ENCODE data around the gene ATP2B1.

The ATP2B1 gene

DNA sequence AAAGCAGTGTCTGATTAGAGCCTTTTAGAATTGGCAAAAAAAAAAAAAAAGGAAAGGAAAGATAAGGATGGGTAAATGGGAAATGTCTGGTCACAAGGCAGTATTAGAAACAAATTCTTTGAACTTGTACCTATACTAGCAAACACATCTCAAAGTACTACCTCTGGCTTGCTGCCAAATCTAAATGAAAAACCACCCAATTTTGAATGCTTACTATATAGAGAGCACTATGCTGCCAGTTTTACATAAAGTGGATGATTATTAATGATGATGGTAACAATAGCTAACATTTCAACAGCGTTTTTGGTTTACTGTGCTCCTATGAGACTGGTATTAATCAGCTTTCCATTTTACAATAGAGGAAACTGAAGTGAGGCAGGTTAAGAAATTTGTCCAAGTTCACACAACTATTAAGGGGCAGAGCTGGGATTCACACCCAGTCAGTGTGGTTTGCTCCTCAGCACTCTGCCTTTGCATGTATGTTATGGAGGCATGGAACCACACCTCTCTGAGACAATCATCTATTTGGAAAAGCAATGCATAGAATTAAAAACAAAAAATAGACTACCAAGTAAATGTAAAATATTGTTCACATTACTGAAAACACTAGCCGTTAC, 34.2 kb downstream of the ATP2B1 start:
- TF ChIP-seq POLR2AphosphoS5 (IDR thresholded peaks at IDR 0.05; ENCODE audit: low read depth, low read length): no peak
- no peak for TF ChIP-seq TAF1 (IDR thresholded peaks at IDR 0.05; ENCODE audit: borderline replicate concordance, insufficient read depth, low read length)
- TF ChIP-seq SIN3A (IDR thresholded peaks at IDR 0.05; ENCODE audit: borderline replicate concordance, insufficient read depth, low read length): no peak
- no peak for TF ChIP-seq FOXP2 (optimal IDR thresholded peaks at IDR 0.05; ENCODE audit: borderline replicate concordance, extremely low read depth, extremely low read length, insufficient read depth)
- TF ChIP-seq, protein P1, sequence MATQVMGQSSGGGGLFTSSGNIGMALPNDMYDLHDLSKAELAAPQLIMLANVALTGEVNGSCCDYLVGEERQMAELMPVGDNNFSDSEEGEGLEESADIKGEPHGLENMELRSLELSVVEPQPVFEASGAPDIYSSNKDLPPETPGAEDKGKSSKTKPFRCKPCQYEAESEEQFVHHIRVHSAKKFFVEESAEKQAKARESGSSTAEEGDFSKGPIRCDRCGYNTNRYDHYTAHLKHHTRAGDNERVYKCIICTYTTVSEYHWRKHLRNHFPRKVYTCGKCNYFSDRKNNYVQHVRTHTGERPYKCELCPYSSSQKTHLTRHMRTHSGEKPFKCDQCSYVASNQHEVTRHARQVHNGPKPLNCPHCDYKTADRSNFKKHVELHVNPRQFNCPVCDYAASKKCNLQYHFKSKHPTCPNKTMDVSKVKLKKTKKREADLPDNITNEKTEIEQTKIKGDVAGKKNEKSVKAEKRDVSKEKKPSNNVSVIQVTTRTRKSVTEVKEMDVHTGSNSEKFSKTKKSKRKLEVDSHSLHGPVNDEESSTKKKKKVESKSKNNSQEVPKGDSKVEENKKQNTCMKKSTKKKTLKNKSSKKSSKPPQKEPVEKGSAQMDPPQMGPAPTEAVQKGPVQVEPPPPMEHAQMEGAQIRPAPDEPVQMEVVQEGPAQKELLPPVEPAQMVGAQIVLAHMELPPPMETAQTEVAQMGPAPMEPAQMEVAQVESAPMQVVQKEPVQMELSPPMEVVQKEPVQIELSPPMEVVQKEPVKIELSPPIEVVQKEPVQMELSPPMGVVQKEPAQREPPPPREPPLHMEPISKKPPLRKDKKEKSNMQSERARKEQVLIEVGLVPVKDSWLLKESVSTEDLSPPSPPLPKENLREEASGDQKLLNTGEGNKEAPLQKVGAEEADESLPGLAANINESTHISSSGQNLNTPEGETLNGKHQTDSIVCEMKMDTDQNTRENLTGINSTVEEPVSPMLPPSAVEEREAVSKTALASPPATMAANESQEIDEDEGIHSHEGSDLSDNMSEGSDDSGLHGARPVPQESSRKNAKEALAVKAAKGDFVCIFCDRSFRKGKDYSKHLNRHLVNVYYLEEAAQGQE (IDR thresholded peaks at IDR 0.05; ENCODE audit: insufficient read depth in 1 of 2, low read depth in 2 of 2, low read length in 2 of 2): no peak

DNA sequence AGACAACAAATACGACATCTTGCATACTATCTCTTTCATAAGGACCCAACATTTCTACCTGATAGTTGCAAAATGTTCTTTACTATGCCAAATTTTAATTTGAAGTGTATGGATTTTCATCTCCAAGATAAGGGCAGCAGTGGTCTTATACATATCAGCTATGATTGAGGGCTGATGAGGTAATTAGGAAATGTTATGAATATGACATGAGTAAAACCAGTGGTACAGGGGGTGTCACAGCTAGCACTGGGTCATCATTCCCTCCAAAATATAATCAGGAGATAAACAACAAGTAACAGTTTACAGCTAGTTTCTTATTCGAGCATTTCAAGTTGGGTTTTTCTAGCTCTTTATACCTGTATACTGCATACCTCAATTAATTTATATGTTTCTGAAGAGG, 35.0 kb downstream of the ATP2B1 start:
- no peak for TF ChIP-seq FOXP2 (optimal IDR thresholded peaks at IDR 0.05; ENCODE audit: borderline replicate concordance, extremely low read depth, extremely low read length, insufficient read depth)
- TF ChIP-seq, protein P1 (IDR thresholded peaks at IDR 0.05; ENCODE audit: insufficient read depth in 1 of 2, low read depth in 2 of 2, low read length in 2 of 2): no peak
- no peak for TF ChIP-seq SIN3A (IDR thresholded peaks at IDR 0.05; ENCODE audit: borderline replicate concordance, insufficient read depth, low read length)
- TF ChIP-seq POLR2AphosphoS5 (IDR thresholded peaks at IDR 0.05; ENCODE audit: low read depth, low read length): no peak
- TF ChIP-seq TAF1 (IDR thresholded peaks at IDR 0.05; ENCODE audit: borderline replicate concordance, insufficient read depth, low read length): no peak

DNA sequence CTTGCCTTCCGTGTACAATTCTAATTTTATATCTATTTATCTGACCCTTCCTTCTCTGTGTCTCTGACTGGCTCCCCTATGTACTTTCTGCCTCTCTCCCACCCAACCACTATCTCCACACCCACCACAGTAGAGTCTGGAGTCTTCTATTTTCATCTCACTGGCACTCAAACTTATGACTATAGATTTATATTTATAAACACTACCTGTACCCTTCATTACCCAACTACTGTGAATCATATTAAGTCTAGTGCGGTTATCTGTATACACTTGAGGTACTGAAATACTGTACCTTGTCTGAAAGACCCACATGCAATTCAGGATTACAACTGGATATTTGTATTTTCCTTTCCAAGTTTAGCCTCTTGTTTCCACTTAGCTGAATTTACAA, 36.1 kb downstream of the ATP2B1 start:
- TF ChIP-seq, protein P1 (IDR thresholded peaks at IDR 0.05; ENCODE audit: insufficient read depth in 1 of 2, low read depth in 2 of 2, low read length in 2 of 2): no peak
- TF ChIP-seq SIN3A (IDR thresholded peaks at IDR 0.05; ENCODE audit: borderline replicate concordance, insufficient read depth, low read length): no peak
- TF ChIP-seq POLR2AphosphoS5 (IDR thresholded peaks at IDR 0.05; ENCODE audit: low read depth, low read length): no peak
- no peak for TF ChIP-seq FOXP2 (optimal IDR thresholded peaks at IDR 0.05; ENCODE audit: borderline replicate concordance, extremely low read depth, extremely low read length, insufficient read depth)
- TF ChIP-seq TAF1 (IDR thresholded peaks at IDR 0.05; ENCODE audit: borderline replicate concordance, insufficient read depth, low read length): no peak

DNA sequence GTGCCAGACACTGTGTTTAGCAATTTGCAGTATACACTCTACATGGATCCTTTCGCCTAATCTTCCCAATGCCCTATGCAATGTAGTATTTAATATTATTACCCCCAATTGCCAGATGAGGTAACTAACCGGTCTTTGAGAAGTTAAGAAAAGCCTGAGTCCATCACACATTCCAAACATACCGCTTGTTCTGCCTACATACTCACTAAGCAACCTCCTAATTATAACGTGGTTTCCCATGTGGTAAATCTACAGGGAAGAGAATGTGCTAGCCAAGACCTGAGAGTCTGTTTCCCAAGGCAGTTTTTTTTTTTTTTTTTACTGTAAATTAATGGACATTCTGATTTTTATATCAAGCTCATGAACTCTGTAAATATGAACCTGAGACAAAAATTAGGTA, 37.2 kb downstream of the ATP2B1 start:
- TF ChIP-seq, protein P1 (IDR thresholded peaks at IDR 0.05; ENCODE audit: insufficient read depth in 1 of 2, low read depth in 2 of 2, low read length in 2 of 2): no peak
- TF ChIP-seq SIN3A (IDR thresholded peaks at IDR 0.05; ENCODE audit: borderline replicate concordance, insufficient read depth, low read length): no peak
- no peak for TF ChIP-seq POLR2AphosphoS5 (IDR thresholded peaks at IDR 0.05; ENCODE audit: low read depth, low read length)
- TF ChIP-seq TAF1 (IDR thresholded peaks at IDR 0.05; ENCODE audit: borderline replicate concordance, insufficient read depth, low read length): no peak
- TF ChIP-seq FOXP2 (optimal IDR thresholded peaks at IDR 0.05; ENCODE audit: borderline replicate concordance, extremely low read depth, extremely low read length, insufficient read depth): no peak
